Measurements from ENCODE around the gene SPP2.

DNA sequence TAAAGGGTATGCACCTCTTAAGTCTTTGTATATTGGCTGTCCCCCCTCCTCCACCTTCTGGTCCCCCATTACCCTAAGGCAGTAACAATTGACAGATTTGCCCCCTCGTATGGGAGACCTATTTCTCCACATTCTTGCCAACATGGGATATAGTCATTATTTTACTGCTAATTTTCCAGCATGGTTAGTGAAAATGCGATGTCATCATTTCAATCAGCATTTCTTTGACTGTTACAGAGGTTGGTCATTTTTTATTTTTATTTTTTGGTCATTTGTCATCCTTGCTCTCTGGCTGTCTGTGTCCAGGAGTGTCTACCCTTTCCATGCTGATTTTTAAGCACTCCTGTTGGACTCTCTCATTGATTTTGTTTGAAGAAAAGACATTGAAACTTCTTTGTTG lies 45.4 kb upstream of the SPP2 start:
- TF ChIP-seq CTCF (conservative IDR thresholded peaks at IDR 0.05 in 1 of 2, IDR thresholded peaks at IDR 0.05 in 1 of 2; ENCODE audit: low read depth in 1 of 2, low read length in 2 of 2), result no peak
- no peak for TF ChIP-seq EZH2 (IDR thresholded peaks at IDR 0.05; ENCODE audit: low read length, missing control alignments)

Measured in fibroblast of lung (primary cell).